ENCODE measurements around the gene CSK.

The CSK gene

DNA sequence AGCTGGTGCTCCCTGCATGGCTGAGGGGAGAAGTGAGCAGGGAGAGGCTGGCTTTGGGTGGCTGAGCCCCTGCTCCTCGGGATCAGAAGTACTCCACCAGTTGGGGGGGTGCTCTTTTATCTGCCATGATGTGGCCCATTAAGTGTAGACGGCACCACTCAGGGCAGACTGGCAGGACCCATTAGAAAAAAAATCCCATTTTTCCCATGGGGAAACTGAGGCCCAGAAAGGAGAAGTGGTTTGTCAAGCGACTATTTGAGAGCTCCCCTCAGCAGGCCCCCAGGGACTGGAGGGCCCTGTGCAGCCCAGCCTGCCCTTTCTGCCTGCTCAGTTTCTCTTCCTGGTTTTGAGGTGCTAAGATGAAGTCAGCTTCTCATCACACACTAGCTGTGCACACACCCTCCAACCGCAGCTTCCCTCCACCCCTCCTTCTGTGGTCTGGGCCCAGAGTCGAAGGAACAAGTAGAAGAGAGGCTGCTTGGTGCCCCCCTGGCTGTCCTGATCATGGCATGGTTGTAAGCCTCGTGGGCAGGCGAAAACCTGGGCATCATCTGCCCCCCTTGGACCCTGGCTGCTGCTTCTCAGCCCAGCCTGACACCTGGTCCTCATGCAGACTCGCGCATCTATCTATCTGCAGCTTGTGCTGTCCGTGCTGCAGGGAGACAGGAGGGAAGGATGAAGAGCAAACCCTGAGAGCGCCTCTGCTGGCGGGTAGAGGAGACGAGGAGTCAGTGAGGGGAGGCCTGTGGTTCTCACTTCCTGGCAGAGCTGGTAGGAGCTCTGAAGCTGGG, 5.6 kb downstream of the CSK start:
- peak; percentile 74 to 77 for DNase-seq (ENCODE audit: low read depth in 2 of 2)

DNA sequence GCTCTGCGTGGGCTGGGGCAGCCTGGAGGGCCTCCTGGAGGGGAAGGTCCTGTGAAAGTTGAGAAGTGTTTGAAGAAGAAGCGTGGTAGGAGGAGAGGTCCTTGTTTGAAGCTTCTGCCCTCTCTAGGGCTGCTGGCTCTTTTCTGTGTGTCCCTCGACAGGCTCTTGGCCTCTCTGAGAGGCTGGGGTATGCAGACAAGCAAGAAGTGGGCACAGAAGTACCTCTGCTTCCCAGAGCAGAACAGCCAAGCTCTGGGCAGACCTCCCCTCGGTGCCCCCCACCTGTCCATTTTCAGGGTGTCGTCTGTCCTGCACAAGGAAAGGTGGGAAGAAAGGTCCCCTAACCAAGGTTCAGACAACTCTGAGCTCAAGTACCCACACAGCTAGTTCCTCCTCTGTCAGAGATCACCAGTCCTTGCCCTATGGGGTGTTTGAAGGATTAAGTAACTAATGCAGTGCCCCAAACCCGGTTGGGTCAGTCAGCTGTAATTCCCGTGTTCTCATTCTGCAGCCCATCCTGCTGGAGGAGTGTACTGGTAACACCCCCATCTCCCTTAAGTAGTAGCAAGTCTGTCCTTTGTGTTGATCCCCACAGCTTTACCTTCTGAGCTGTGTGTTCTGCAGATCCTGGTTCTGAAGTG, 6.3 kb downstream of the CSK start:
- no peak for DNase-seq (ENCODE audit: low read depth in 2 of 2)

GRCh38 chr15:74788683-74789151, 6.8 kb downstream of the CSK start:
- no peak for DNase-seq (ENCODE audit: low read depth in 2 of 2)

GRCh38 chr15:74789171-74789631, 7.3 kb downstream of the CSK start:
- no peak for DNase-seq (ENCODE audit: low read depth in 2 of 2)

- no peak for DNase-seq (ENCODE audit: low read depth in 2 of 2)
Measured at GRCh38 chr15:74789741-74790079, 7.8 kb downstream of the CSK start.

DNA sequence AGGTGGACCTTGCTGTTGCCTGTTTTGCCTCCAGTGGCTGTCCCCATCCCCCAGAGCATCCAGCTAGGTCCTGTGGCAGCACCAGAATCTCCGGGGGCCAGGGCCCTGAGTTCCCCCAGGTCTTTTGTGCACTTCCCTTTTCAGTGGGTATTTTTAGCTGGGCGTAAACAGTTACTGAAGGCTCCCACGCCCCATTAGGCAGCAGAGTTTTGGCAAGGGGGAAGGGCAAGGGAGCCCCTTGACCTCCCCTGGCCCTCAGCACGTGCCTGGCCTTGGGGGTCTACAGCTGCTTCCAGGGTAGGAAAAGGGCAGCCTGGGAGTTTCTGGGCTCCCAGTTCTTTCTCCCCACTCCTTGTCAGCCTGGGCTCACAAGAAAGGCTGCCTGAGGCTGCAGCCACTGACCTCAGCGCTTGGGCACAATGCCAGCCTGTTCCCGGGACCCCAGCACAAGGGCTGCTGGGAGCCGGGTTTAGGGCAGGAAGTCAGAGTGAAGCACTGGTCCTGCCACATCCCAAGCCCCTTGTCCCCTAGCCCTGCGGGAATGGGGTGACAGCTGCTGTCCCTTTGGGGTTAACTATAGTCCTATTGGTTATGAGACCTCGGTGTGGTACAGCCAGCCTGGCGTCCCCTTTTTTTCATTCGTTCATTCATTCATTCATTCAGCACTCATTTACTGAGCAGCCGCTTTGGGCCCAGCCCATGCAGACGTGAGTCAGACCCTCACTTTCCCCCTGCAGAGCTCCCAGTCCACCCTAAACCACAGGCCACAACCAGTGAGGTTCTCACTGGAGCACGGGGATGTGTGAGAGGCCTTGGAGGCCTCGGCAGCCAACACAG, 8.4 kb downstream of the CSK start:
- no peak for DNase-seq (ENCODE audit: low read depth in 2 of 2)

- no peak for DNase-seq (ENCODE audit: low read depth in 2 of 2)
Measured at GRCh38 chr15:74791007-74791406, 9.1 kb downstream of the CSK start.

DNA sequence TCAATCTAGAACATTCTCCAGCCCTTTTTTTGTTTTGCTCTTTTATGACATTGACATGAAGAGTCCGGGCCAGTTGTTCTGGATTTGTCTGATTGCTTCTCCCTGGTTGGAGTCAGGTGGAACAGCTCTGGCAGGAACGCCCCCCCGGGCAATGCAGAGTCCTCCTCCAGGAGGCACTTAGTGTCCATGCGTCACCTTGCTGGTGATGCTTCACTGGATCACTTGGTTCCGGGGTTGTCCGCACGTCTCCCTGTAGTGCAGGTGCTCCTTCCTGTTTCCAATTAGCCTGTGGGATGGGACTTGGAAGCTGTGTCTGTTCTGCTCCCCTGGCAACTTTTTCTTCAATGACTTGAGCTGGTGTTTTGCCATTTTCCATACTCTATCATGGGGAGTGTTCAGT, 9.8 kb downstream of the CSK start:
- DNase-seq (ENCODE audit: low read depth in 2 of 2): no peak

GRCh38 chr15:74792227-74793016, 10.5 kb downstream of the CSK start:
- no peak for DNase-seq (ENCODE audit: low read depth in 2 of 2)

DNA sequence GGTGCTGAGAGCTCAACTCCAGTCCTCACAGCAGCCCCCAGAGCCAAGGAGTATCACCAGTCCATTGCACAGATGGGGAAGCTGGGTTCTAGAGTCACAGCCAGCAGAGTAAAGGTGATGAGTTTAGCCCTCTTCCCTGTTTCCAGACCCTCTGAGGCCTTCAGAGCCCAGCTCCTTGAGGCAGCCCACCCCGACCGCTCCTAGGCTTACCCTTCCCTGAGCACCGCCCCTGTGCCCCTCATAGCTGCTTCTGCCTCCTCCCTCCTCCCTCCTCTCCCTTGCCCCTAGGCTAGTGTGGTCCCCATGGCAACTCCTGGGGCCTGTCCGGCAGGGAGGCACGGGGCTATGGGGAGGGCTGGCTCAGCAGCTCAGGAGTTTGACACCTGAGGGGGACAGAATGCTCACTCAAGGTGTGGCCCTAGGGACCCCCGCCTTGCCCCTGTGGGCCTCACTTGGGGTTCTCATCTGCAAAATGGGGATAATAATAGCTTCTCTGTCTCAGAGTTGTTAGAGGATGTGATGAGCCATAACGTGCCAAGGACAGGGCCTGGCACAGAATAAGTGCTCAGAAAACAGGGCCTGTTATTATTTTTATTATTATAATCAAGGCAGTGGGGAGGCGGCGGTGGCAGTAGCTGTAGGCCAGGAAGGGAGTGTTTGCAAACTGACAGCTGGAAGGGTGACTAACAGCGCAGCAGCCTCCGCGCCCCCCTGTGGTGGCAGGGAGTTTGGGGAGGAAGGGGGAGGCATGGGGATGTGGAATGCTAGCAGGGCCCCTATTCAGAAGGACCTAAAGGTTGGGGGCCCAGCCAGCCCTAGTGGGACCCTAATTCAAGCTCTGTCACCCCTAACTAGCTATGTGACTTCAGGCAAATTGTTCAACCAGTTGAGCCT, 11.5 kb downstream of the CSK start:
- DNase-seq (ENCODE audit: low read depth in 2 of 2): peak in 1 of 2 donors; percentile 69

GRCh38 chr15:74794248-74794969, 12.5 kb downstream of the CSK start:
- no peak for DNase-seq (ENCODE audit: low read depth in 2 of 2)

DNA sequence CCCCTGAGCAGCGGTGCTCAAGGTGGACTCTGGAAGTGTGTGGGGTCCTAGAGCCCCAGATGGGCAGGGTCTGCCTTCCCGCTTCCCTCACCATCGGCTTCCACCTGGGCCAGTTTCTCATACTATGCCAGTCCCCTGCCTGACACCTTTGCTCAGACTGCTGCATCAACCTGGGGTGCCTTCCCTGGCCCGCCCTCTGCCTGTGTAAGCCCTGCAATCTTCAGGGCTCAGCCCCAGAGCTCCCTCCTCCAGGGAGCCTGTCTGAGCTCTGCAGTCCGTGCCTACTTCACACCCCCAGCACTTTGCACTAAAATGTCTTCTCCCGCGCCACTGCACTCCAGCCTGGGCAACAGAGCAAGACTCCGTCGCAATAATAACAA, 13.1 kb downstream of the CSK start:
- no peak for DNase-seq (ENCODE audit: low read depth in 2 of 2)

DNA sequence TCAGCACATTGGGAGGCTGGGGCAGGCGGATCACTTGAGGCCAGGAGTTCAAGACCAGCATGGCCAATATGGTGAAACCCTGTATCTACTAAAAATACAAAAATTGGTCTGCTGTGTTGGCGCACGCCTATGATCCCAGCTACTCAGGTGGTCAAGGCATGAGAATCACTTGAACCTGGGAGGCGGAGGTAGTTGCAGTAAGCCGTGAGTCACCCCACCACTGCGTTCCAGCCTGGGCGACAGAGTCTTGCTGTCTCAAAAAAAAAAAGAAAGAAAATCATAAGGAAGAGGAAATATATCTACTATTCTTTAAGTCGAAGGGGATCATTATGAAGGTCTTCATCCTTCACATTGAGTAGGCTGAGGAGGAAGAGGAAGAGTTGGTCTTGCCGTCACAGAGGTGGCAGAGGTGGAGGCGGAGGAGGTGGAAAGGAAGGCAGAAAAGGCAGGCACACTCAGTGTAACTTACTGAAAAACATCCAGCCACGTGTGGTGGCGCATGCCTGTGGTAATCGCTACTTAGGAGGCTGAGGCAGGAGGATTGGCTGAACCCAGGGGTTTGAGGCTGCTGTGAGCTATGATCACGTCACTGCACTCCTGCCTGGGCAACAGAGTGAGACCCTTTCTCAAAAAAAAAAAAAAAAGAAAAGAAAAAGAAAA, 14.2 kb downstream of the CSK start:
- DNase-seq (ENCODE audit: low read depth in 2 of 2): no peak

DNA sequence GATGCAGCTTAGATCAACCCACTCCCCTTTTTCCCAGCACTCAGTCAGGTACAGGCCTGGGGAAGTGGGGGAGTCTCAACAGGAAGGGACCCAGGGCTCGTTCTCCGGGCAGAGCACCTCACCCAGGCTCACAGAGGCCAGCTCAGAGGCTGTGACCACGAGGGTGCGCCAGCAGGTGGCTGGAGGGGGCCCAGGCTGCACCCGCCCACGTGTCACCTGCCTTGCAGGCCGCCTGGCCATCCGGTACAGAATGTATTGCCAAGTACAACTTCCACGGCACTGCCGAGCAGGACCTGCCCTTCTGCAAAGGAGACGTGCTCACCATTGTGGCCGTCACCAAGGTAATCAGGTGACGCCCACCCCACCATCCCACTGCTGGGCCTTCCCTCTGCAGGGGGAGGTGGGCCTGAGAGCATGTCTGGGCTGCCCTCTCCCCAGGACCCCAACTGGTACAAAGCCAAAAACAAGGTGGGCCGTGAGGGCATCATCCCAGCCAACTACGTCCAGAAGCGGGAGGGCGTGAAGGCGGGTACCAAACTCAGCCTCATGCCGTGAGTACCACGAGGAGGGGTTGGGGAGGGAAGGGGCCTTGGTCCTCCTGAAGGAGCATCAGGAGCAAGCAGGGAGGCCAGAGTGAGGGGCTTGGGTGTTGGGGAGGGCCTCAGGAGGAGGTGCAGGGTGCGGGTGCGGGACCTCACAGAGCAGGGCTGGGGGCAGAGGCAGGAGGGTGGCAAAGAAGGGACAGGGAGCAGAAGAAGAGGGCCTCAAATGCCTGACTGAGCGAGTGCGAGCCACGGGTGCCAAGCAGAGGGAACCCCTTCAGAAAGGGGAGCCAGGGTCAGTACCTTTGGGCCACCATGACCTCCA, 16.7 kb downstream of the CSK start:
- no peak for DNase-seq (ENCODE audit: low read depth in 2 of 2)

DNA sequence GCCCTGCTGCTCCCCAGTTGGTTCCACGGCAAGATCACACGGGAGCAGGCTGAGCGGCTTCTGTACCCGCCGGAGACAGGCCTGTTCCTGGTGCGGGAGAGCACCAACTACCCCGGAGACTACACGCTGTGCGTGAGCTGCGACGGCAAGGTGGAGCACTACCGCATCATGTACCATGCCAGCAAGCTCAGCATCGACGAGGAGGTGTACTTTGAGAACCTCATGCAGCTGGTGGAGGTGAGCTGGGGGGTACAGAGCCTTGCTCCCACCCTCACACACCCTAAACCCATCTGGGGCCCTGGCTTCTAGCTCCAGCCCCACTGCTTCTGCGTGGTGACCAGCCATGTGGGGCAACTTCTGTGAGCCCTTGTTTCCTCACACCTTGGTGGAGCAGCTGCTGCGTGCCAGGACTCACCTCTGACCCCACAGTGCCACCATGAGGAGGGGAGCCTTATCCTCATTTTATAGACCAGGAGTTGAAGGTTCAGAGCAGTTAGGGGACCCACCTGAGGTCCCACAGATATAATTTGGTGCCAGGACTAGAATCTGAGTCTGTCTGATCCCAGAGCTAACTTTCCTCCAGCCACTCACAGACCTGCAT, 17.5 kb downstream of the CSK start:
- no peak for DNase-seq (ENCODE audit: low read depth in 2 of 2)

DNA sequence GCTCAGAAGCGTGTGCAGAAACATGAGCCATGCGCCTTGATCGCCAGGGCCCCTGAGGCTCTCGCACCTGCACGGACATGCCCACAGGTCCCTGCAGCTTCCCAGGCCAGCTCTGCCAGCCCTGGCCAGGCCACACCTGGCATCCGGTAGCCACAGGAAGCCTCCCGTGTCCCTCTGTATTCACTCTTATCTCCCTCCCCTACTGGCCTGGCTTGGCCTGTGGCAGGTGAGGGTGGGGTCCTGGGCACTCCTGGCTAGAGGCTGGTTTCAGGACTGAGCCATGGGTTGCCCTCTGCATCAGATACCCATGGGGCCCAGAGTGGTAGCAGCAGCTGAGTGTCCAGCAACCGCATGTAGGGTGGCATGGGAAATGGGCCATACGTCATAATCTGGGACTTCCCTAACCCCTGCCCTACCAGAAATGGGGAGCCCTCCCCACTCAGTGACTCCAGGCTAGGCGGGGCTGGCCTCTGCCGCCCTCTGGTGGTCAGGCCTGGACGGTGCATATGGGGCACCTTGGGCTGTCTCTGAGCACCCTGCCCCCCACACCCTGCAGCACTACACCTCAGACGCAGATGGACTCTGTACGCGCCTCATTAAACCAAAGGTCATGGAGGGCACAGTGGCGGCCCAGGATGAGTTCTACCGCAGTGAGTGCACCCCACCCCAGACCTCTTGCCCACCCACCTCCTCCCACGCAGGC, 18.1 kb downstream of the CSK start:
- DNase-seq (ENCODE audit: low read depth in 2 of 2): peak; percentile 71 to 74

- DNase-seq (ENCODE audit: low read depth in 2 of 2): no peak
Measured at GRCh38 chr15:74800559-74801094, 18.7 kb downstream of the CSK start.
